ENCODE results near the gene SLC9A7.
A peak's percentile ranks its signal among the peaks of the same experiment; 100 is the strongest.

Gene SLC9A7

GRCh38 chrX:46567388-46567787, 191.5 kb downstream of the SLC9A7 start:
- TF ChIP-seq CTCF (IDR thresholded peaks at IDR 0.05; ENCODE audit: low read depth, low read length): no peak
- DNase-seq (ENCODE audit: extremely low read depth, low read depth): no peak

GRCh38 chrX:46561824-46562657, 196.9 kb downstream of the SLC9A7 start:
- no peak for TF ChIP-seq CTCF (IDR thresholded peaks at IDR 0.05; ENCODE audit: low read depth, low read length)
- no peak for DNase-seq (ENCODE audit: extremely low read depth, low read depth)

GRCh38 chrX:46559062-46559461, 199.9 kb downstream of the SLC9A7 start:
- TF ChIP-seq CTCF (IDR thresholded peaks at IDR 0.05; ENCODE audit: low read depth, low read length): no peak
- DNase-seq (ENCODE audit: extremely low read depth, low read depth): no peak

GRCh38 chrX:46554942-46555341, 204.0 kb downstream of the SLC9A7 start:
- DNase-seq (ENCODE audit: extremely low read depth, low read depth): no peak
- TF ChIP-seq CTCF (IDR thresholded peaks at IDR 0.05; ENCODE audit: low read depth, low read length): peak; percentile 22

GRCh38 chrX:46553935-46554334, 205.0 kb downstream of the SLC9A7 start:
- TF ChIP-seq CTCF (IDR thresholded peaks at IDR 0.05; ENCODE audit: low read depth, low read length): no peak
- no peak for DNase-seq (ENCODE audit: extremely low read depth, low read depth)

- no peak for DNase-seq (ENCODE audit: extremely low read depth, low read depth)
- no peak for TF ChIP-seq CTCF (IDR thresholded peaks at IDR 0.05; ENCODE audit: low read depth, low read length)
These were observed 207.3 kb downstream of the SLC9A7 start for GRCh38 chrX:46551494-46552128.

GRCh38 chrX:46549914-46550313, 209.0 kb downstream of the SLC9A7 start:
- DNase-seq (ENCODE audit: extremely low read depth, low read depth): no peak
- TF ChIP-seq CTCF (IDR thresholded peaks at IDR 0.05; ENCODE audit: low read depth, low read length): no peak

Measured in AG09319 (cell line).